Lower lobe of right lung (tissue), 2 donors: ENCODE data around the gene SMOC1. TPM values are rescaled to one million over a fixed set of nuclear protein-coding genes. Genes with fewer than 3 reads are reported as not detected.

Source experiments
- ATAC-seq, 2 donors: fragments of 200-7000 bp; cut with Tn5 transposase; one replicate each; pipeline ENCODE4 v1.9.1; 2020 to 2022; ENCODE audit warnings: mild to moderate bottlenecking in 2 of 2, moderate library complexity in 2 of 2
- DNase-seq: peaks from one replicate; pipeline ENCODE4 v3.0.0-alpha.2; 2020
- H3K27ac ChIP-seq: fragments of 200-600 bp; one replicate; pipeline ENCODE4 v1.8.0; 2022
- H3K27me3 ChIP-seq: fragments of 200-600 bp; one replicate; pipeline ENCODE4 v1.8.0; 2022; ENCODE audit warnings: low read depth
- H3K36me3 ChIP-seq: fragments of 200-600 bp; one replicate; pipeline ENCODE4 v1.8.0; 2022; ENCODE audit warnings: mild to moderate bottlenecking
- H3K4me1 ChIP-seq: fragments of 200-600 bp; one replicate; pipeline ENCODE4 v1.8.0; 2022
- H3K4me3 ChIP-seq: fragments of 200-600 bp; one replicate; pipeline ENCODE4 v1.8.0; 2022; ENCODE audit warnings: mild to moderate bottlenecking
- H3K9me3 ChIP-seq: fragments of 200-600 bp; one replicate; pipeline ENCODE4 v1.8.0; 2022
- intact Hi-C: fragments of 100-400 bp; cut with DNase I; formaldehyde crosslinking; loops from one replicate; pipeline ENCODE4 v1.11.0; 2022
- total RNA-seq: library from RNA; stranded (reverse); fragmentation: NEBNext Ultra II Directional; extraction: Animal tissue kit (Norgen Biotek cat#: 25700); gene quantifications from one replicate; pipeline ENCODE4 v1.2.1, GENCODE V29; 2021
- TF ChIP-seq, protein P1 (sequence below): fragments of 200-600 bp; IDR thresholded peaks from one replicate; pipeline ENCODE4 v1.8.0; 2022; ENCODE audit warnings: antibody characterized with exemption, mild to moderate bottlenecking
- donor health status: DM: no; HTN: yes; CAD: no; lungs with severe emphysema.

SMOC1 gene
- total RNA-seq, 1 donor from 2014 or later: 1.1 TPM

GRCh38 chr14:69973846-69974245, 94.6 kb downstream of the SMOC1 start:
- ATAC-seq (no peak), DNase-seq (no peak)
- Histone ChIP-seq H3K4me3 (no peak overlapping the region), H3K27me3 (no peaks in the 10 kb centered on the region), H3K9me3 (no peaks in the 10 kb centered on the region), H3K27ac (no peak overlapping the region), H3K4me1 (no peaks in the 10 kb centered on the region), H3K36me3 (no peaks in the 10 kb centered on the region)
- TF ChIP-seq, protein P1, sequence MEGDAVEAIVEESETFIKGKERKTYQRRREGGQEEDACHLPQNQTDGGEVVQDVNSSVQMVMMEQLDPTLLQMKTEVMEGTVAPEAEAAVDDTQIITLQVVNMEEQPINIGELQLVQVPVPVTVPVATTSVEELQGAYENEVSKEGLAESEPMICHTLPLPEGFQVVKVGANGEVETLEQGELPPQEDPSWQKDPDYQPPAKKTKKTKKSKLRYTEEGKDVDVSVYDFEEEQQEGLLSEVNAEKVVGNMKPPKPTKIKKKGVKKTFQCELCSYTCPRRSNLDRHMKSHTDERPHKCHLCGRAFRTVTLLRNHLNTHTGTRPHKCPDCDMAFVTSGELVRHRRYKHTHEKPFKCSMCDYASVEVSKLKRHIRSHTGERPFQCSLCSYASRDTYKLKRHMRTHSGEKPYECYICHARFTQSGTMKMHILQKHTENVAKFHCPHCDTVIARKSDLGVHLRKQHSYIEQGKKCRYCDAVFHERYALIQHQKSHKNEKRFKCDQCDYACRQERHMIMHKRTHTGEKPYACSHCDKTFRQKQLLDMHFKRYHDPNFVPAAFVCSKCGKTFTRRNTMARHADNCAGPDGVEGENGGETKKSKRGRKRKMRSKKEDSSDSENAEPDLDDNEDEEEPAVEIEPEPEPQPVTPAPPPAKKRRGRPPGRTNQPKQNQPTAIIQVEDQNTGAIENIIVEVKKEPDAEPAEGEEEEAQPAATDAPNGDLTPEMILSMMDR: no peak
- intact Hi-C loops: no loop called here

DNA sequence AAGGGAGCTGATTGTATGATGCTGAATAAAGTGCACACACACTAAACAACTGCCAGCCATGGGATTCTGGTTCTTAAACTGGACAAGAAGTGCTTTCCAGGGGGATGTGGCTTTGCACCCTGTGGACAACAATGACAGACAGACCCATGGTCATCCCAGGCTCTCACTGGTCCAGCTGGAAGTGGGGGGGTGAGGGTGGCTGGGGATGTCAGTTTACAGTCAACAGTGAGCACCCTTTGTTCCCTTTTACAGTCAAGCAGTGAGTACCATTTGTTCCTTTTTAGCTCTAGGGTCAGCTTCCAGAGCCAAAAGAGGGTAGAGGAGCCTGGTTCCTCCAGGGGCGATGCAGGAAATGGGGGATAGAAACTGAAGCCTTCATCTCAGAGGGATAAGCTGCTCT, 100.7 kb downstream of the SMOC1 start:
- TF ChIP-seq, protein P1: no peak
- H3K9me3 ChIP-seq: no peaks in the 10 kb centered on the region
- intact Hi-C loops: no loop called here
- H3K4me1 ChIP-seq: no peaks in the 10 kb centered on the region
- DNase-seq: no peak
- no peak for ATAC-seq
- H3K27ac ChIP-seq: no peak overlapping the region
- no peak overlapping the region for H3K4me3 ChIP-seq
- peaks cover 12% of the 10 kb centered on the region for H3K27me3 ChIP-seq
- H3K36me3 ChIP-seq: no peaks in the 10 kb centered on the region

DNA sequence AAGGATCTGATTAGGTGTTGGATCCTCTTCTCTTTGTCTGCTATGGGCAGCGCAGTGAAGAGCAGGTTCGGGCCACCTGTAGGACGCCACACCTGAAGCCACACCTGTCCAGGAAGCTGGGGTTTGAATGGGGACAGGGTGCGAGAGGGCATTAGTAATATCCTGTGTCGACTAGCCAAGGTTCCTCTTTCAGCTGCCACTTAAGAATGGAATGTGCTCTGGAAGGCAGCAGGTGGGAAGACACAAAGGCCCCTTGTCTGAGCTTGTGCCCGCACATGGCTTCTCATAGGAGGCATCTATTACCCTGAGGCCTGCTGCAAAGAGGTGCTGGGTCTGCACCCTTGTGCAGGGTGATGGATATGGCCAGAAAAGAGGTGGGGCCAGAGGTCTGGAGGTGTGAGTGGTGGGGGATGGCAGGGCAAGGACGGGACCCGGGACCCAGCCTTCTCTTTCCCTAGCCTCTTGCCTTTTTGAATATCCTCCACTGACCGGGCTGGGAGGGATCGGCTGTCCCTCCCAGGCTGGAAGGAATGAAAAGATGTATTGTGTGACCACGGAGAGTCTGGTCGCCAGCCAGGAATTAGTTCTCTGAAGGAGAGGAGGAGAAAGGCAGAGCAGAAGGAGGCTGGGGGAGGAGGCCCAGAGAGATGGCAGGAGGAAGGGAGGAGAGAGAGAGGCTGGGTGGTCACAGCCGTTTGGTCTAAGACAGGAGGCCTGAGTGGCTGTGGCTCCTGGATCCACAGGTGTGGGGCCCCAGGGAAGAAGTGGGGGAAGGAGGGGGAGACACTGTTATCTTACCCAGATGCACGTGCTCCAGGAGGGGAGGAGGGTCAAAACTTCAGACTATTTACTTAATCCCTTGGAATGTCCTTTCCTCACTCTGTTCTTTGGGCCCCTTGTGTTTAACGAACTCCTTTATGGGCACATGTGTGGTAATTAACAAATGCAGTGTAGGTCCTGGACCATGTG, 101.5 kb downstream of the SMOC1 start:
- Histone ChIP-seq H3K4me3 (no peak overlapping the region), H3K4me1 (no peaks in the 10 kb centered on the region), H3K36me3 (no peaks in the 10 kb centered on the region), H3K27me3 (peaks cover 12% of the 10 kb centered on the region), H3K9me3 (no peaks in the 10 kb centered on the region), H3K27ac (no peak overlapping the region)
- ATAC-seq (no peak), DNase-seq (no peak)
- intact Hi-C loops: no loop called here
- TF ChIP-seq, protein P1: no peak

DNA sequence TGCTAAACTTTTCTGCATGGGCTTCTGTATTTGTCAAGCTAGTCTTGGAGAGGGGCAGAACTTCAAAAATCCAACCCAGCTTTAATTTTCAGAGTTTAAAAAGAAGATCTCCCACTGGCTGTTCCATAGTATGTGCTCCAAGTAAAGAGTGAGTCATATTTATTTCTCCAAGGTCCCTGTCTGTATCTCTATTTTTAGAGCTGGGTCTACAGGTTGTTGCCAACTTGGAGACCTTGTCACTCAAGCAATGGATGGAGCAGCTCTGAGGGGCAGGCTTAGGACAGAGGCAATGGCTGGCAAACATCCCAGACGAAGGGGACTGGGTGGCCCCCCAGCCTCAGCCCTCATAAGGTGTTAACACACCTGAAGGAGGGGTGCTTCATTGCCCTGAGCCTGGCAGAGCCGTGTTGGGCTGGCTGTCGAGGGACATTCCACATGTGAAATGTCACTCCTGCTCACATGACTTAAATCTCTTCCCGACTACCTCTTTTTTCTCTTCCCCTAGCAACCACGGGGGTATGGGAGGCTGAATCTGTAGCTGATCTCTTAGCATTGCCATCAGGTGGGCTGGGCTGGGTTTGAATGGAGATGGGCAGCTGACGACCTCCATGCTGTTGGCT, 103.1 kb downstream of the SMOC1 start:
- H3K4me3 ChIP-seq: no peak overlapping the region
- H3K27me3 ChIP-seq: peaks cover 12% of the 10 kb centered on the region
- intact Hi-C loops: no loop called here
- DNase-seq (no peak), ATAC-seq (no peak)
- H3K9me3 ChIP-seq: no peaks in the 10 kb centered on the region
- no peak overlapping the region for H3K27ac ChIP-seq
- TF ChIP-seq, protein P1: no peak
- no peaks in the 10 kb centered on the region for H3K4me1 ChIP-seq
- H3K36me3 ChIP-seq: no peaks in the 10 kb centered on the region

- TF ChIP-seq, protein P1: no peak
- Histone ChIP-seq H3K27me3 (peaks cover 18% of the 10 kb centered on the region), H3K4me3 (no peak overlapping the region), H3K4me1 (no peaks in the 10 kb centered on the region), H3K9me3 (no peaks in the 10 kb centered on the region), H3K36me3 (no peaks in the 10 kb centered on the region), H3K27ac (no peak overlapping the region)
- ATAC-seq (no peak), DNase-seq (no peak)
- intact Hi-C loops: no loop called here
Observed at GRCh38 chr14:69982886-69983285, 103.7 kb downstream of the SMOC1 start.
